NCI-H2107 treated with DMSO at 0.1 percent for 48 hours (cell line): ENCODE results near the gene POP5.
"Not testable (repeated sequence)": the region's sequence is repeated elsewhere in the genome, so short reads cannot be mapped to it uniquely, and the experiment has no call there.

ENCODE experiments used
- DNase-seq: peaks from one replicate; lab custom pipeline; 2025; ENCODE audit not compliant: unreplicated experiment; lab: John Stamatoyannopoulos, UW

Gene POP5

DNA sequence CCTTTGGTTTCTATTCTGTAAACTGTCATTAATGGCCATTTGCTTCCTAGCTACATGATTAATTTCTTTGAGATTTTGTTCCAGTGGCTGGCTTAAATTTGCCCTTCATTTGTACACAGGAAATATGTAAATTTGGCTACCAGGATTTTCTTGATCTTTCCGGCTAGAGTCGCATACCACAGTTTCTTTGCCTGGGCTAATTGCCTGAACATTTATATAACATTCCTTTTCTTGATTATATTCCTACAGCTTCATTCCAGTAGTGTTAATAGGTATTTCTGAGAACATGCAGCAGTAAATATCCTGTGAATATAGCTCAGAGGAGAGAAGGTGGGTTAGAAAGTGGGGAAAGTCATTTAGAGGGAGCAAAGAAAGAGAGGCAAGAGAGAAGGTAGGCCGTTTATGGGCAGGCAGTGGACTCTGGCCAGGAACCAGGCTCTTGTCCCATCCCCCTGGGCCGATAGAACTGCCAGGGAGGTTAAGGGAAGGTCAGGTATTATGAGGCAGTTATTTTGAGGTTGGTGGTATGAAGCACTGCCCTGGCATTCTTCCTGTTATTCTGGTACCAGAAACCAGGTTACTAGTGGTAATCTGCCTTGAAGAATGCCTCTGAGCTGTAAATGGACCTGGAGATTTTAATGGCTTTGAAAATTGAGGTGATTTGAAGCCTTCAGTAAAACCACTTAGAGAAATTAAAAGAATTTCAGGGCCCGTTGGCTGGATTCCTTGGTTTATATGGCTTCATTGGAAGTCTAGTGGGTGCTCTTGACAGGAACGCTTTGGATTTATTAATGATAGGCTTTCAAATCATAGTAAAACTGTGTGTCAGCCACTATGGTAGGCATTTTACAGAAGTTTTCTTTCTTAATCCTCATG is 42.7 kb downstream of the POP5 start:
- no peak for DNase-seq

DNA sequence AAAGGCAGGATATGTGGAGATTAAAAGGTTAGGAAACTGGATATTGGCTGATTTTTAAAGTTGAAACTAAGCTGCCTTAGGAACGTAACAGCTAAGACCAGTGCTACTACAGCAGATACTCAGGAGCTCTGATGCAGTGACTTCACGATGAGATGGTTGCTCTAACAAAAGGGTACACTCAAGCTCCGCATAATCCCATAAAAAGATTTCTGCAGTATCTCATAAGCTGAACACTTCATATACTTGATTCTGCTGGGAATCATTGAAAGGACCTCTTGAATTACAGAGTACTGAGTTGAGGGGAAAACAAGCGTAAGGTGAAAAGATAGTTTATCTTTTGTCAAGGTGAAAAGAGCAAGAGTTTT is 43.4 kb downstream of the POP5 start:
- DNase-seq, result no peak

DNA sequence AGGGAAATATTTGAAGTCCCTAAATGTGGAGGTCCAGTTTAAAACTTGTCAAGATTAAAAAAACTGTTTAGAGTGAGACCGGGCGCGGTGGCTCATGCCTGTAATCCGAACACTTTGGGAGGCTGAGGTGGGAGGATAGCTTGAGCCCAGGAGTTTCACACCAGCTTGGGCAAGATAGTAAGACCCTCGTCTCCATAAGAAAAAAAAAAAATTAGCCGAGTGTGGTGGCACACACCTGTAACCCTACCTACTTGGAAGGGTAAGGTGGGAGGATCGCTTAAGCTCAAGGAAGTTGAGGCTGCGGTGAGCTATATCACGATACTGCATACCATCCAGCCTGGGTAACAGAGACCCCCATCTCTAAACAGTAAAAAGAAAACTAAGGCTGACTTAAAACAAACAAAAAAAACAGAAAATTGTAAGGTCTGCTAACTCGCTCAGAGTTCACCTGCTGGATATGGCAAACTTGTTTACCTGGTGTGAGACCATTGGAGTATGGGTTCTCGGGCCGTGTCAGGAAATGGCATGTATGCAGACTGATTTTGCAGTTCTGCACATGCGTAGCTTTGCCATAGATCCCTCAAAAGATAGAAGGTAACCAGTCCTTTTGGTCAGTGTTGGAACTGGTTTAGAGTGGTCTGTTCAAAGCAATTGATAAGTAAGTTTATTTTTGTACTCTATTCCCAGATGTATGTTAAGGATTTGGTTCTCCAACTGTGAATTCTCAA is 45.0 kb downstream of the POP5 start:
- DNase-seq, result no peak

DNA sequence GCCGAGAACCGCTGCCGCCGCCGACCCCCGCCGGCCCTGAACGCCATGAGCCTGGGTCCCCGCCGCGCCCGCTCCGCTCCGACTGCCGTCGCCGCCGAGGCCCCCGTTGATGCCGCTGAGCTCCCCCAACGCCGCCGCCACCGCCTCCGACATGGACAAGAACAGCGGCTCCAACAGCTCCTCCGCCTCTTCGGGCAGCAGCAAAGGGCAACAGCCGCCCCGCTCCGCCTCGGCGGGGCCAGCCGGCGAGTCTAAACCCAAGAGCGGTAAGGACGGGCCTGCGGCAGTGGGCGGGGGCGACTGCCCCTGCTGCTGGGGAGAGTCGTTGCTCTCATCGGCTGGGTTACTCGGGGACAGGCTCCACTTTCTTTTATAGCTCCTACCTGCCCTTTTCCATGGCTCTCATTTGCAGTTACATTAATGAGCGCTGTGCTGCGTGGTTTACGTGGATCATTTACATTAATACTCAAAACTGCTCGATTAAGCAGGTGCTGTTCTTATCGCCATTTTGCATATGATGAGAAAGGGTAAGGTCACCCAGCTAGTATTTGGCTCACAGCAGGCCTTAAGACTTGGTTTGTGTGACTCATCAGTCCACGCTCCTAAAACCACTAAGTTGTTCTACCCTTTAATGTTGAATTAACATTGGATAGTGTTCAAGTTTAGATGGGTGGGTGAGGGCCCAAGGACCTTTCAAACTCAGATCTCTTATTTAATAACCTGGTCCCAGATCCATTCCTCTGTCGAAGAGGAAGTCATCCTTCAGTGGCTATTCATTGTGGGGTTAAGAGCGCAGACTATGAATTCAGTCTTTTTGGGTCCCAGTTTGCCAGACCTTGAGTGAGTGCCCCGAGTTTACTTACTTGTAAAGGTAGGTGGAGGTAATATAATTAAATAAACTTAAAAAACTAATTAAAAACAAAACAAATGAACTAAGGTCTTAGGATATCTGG is 46.2 kb downstream of the POP5 start:
- no peak for DNase-seq

DNA sequence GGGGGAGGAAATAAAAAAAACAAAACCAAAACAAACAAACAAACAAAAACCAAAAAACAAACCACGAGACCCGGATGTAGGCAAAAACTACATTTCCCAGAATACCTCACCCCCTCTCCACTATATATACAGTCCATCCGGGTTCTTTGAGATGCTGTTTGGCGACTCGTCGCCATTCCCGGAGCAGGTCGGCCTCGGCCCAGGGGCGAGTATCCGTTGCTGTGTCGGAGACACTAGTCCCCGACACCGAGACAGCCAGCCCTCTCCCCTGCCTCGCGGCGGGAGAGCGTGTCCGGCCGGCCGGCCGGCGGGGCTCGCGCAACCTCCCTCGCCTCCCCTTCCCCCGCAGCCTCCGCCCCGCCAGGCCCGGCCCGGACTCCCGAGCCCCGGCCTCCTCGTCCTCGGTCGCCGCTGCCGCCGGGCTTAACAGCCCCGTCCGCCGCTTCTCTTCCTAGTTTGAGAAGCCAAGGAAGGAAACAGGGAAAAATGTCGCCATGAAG is 46.9 kb downstream of the POP5 start, which contains the start of gene RNF10:
Gene RNF10 (plus strand): TSS at position 154 of the 500 bp plus-strand sequence. CDS start 456 bp downstream, outside the sequence.
- DNase-seq, result peak; percentile 95

DNA sequence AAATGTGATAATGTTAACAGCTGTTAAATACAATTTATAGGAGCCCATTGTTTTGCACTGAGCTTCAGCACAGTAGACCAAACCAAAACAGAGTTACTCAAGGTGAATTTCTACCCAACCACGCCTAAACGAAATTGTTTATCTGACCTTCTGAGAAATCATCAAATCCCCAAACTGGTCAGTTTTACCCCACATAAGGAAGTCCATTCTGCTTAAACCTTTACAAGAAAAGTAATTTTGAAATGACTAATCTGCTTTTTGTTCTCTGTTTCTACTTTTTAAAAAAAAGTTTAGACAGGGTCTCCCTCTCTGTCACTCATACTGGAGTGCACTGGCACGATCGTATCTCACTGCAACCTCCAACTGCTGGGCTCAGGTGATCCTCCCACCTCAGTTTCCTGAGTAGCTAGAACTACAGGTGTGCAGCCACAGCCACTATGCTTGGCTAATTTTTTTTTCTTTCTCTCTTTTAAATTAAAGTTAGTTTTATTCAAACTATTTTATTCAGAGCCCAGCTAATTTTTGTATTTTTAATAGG is 48.4 kb downstream of the POP5 start:
- no peak for DNase-seq

DNA sequence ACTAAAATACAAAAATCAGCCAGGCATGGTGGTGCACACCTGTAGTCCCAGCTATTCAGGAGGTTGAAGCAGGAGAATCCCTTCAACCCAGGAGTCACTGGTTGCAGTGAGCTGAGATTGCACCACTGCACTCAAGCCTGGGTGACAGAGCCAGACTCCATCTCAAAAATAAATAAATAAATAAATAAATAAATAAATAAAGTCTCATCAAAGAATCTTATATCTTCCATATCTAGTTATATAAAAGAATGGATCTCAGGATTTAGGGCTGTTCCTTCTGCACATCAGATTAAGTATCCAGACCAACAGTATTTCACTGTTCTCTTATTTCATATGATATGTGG is 50.8 kb downstream of the POP5 start:
- DNase-seq, result not testable (repeated sequence)

DNA sequence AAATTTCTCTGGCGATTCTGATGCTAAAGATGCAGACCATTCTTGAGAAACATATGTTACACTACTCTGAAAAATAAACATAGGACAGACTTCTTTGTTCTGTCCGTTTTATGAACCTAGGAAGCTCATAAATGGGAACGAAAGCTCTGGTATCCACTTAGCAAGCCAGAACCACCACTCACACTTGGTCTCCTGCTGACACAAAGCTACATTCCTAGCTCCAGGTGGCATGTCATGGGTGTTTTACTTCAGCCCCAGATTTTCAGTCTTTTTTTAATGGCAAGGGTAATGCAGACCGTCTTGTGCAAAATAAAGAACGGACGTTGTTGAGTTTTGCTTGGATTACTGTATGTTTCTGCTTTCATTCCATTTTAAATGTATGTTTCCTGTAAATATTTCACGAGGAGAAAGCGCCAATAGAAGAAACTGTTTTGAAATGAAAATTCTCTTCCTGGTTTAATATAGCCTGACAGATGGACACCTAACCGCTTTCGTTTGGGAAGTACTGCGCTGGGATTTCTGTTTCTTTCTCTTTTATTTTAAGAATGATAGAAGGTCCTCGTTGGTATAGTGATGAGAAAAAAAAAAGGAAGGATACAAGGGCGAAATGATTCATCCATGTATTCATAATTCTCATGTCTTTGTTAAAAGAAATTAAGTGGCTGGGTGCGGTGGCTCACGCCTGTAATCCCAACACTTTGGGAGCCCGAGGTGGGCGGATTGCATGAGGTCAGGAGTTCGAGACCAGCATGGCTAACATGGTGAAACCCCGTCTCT is 51.4 kb downstream of the POP5 start:
- DNase-seq, result peak; percentile 92

DNA sequence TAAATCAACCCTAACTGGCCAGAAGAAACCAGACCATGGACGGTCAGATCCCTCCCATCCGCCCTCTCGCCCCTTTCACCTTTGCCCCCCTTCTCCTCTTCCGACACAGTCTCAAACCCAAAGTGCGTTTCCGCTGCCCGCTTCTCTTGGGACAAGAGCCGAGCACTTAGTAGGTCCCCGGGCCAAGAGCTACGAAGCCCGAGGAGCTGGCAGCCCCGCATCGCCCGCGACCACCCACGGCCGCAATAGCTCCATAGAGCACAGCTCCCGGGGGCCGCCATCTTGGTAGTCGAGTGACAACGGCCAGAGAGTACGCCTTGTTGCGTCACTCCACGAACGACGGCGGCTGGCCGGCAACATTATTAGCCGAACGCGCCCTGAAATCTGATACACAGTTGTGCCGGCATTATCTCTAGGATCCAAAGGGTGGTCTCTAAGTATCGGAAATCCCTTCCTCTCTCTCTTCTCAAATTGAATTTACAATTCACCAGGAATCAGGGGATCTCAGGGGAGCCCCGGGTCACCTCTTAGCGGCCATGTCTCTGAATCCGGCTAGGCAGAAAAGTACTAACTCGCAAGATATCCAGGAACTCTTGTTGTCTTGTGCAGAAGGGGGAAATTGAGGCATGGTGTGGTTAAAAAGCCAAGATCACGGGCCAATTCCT is 52.2 kb downstream of the POP5 start, which contains the start of gene COQ5:
Gene COQ5 (minus strand): TSS at position 298 of the 665 bp plus-strand sequence. CDS start 17 bp downstream, at position 281.
- peak; percentile 89 for DNase-seq
